Activated CD8-positive, alpha-beta memory T cell treated with anti-CD3 and anti-CD28 coated beads for 4 hours (primary cell): ENCODE measurements around the gene RPUSD3.
A peak's percentile ranks its signal among the peaks of the same experiment; 100 is the strongest.

Experiments
- DNase-seq, 2 donors: peaks; one replicate each; pipeline ENCODE4 v3.0.0-alpha.2; 2020; ENCODE audit warnings: low read depth in 2 of 2

Gene RPUSD3

GRCh38 chr3:9834520-9835380 lies 9.1 kb downstream of the RPUSD3 start:
- no peak for DNase-seq

- no peak for DNase-seq
These were observed 10.7 kb downstream of the RPUSD3 start for GRCh38 chr3:9833078-9833477.

GRCh38 chr3:9831253-9831652 lies 12.6 kb downstream of the RPUSD3 start:
- DNase-seq: no peak

GRCh38 chr3:9828801-9829755 lies 14.7 kb downstream of the RPUSD3 start:
- no peak for DNase-seq

- DNase-seq: no peak
These were observed 16.8 kb downstream of the RPUSD3 start for GRCh38 chr3:9826815-9827573.

GRCh38 chr3:9825451-9826040 lies 18.3 kb downstream of the RPUSD3 start:
- no peak for DNase-seq

GRCh38 chr3:9820946-9821345 lies 22.9 kb downstream of the RPUSD3 start:
- DNase-seq: no peak

- no peak for DNase-seq
These were observed 23.3 kb downstream of the RPUSD3 start for GRCh38 chr3:9820543-9820942.

- no peak for DNase-seq
These were observed 25.0 kb downstream of the RPUSD3 start for GRCh38 chr3:9818666-9819335.

GRCh38 chr3:9817436-9817835 lies 26.4 kb downstream of the RPUSD3 start:
- DNase-seq: no peak

GRCh38 chr3:9815986-9816385 lies 27.8 kb downstream of the RPUSD3 start:
- DNase-seq: no peak

- DNase-seq: no peak
These were observed 30.8 kb downstream of the RPUSD3 start for GRCh38 chr3:9812870-9813483.

GRCh38 chr3:9810846-9811245 lies 33.0 kb downstream of the RPUSD3 start:
- no peak for DNase-seq

GRCh38 chr3:9810433-9810770 lies 33.4 kb downstream of the RPUSD3 start:
- no peak for DNase-seq

- no peak for DNase-seq
These were observed 34.0 kb downstream of the RPUSD3 start, which contains the start of gene TTLL3 for GRCh38 chr3:9809615-9810432. Gene TTLL3, plus strand, starts transcription at chr3:9810262. Its CDS starts 400 bp downstream, at chr3:9810662.

GRCh38 chr3:9809239-9809614 lies 34.6 kb downstream of the RPUSD3 start:
- DNase-seq: no peak

- peak in 1 of 2 donors; percentile 22 for DNase-seq
These were observed 35.3 kb downstream of the RPUSD3 start for GRCh38 chr3:9808345-9809037.

GRCh38 chr3:9807981-9808344 lies 35.8 kb downstream of the RPUSD3 start:
- no peak for DNase-seq
